ENCODE measurements around the gene RBM46.

RBM46 gene, protein sequence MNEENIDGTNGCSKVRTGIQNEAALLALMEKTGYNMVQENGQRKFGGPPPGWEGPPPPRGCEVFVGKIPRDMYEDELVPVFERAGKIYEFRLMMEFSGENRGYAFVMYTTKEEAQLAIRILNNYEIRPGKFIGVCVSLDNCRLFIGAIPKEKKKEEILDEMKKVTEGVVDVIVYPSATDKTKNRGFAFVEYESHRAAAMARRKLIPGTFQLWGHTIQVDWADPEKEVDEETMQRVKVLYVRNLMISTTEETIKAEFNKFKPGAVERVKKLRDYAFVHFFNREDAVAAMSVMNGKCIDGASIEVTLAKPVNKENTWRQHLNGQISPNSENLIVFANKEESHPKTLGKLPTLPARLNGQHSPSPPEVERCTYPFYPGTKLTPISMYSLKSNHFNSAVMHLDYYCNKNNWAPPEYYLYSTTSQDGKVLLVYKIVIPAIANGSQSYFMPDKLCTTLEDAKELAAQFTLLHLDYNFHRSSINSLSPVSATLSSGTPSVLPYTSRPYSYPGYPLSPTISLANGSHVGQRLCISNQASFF

DNA sequence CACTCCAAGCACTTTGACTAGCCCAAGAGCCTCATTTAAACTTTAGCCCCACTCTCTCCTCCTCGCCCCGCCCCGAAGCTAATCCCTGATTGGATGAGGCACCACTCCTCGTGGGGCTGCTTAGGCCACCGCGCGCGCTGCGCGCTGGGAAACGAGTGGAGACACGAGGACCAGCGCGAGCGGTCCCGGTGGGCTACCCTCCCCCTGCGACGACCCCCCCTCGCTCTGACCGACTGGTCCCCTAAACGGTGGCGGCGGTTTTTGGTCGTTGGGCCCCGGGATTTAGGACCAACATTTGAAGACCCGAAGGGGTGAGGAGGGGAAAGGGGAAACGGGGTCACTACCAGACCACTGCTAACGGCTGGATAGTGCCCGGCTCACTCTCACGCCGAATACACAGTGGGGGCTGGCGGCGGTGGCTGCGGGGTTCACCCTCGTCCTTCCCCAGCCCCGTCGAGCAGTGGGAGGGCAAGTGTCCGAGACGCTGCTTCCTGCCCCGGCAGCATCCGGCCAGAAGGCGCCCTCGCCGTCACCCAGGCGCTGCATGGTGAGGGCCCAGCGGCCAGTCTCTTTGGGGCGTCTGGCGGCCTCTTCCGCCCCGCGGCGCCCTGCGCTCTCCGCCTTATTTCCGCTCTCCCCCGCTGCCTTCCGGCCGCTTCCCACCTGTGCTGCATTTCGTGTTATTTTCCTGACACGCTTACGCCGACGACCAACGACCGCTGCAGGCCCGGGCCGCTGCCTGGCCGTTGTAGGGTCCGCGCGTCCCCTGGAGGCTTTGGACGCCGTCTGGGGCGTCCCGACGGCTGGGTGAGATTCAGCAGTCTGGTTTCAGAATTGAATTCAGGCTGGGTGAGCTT lies at the start of gene RBM46:
Gene RBM46 (plus strand): TSS at position 147 of the 857 bp plus-strand sequence. CDS start 15,481 bp downstream, outside the sequence.
- FAIRE-seq = no peak

GRCh38 chr4:154731756-154732155 lies 49.3 kb upstream of the RBM46 start:
- no peak for FAIRE-seq

DNA sequence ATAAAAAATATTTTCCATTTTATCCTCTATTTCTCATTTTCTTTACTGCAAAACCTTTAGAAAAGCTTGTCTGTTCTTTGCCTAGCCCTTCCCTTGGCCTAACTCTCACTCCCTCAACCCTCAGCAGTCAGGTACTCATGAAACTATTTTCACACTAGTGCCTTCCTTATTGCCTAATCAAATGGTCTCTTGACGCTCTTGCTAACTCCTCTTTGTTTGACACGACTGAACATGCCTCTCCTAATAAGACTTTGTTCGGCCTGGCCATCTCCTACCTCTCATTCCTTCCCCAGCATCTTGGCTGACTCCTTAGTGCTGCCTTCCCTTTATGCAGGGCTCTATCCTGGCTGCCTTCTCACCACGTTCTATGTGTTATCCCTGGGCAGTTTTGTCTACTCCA lies 48.4 kb upstream of the RBM46 start:
- FAIRE-seq = no peak

GRCh38 chr4:154736770-154737169 lies 44.3 kb upstream of the RBM46 start:
- no peak for FAIRE-seq

- FAIRE-seq = no peak
Measured at GRCh38 chr4:154738426-154738825, 42.6 kb upstream of the RBM46 start.

DNA sequence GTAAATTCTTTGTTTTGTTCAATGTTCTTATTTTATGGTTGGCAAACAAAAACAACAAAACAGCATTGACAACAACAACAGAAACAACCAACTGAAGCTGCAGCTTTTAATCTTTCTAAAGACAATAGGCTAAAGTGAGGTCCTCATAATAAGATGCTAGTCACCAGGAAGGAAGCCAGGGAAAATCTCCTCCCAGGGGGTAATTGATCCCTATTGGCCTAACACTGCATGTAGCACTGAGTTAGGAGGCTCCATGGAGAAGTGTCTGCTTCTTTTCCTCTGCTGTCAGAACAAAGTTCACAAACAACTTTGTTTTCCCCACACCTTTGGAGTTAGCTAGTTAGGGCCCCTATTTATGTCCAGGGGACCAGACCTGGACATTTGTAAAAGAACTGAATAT lies 42.0 kb upstream of the RBM46 start:
- FAIRE-seq = no peak

- no peak for FAIRE-seq
Measured at GRCh38 chr4:154740462-154740861, 40.6 kb upstream of the RBM46 start.

GRCh38 chr4:154741131-154741665 lies 39.9 kb upstream of the RBM46 start:
- no peak for FAIRE-seq

DNA sequence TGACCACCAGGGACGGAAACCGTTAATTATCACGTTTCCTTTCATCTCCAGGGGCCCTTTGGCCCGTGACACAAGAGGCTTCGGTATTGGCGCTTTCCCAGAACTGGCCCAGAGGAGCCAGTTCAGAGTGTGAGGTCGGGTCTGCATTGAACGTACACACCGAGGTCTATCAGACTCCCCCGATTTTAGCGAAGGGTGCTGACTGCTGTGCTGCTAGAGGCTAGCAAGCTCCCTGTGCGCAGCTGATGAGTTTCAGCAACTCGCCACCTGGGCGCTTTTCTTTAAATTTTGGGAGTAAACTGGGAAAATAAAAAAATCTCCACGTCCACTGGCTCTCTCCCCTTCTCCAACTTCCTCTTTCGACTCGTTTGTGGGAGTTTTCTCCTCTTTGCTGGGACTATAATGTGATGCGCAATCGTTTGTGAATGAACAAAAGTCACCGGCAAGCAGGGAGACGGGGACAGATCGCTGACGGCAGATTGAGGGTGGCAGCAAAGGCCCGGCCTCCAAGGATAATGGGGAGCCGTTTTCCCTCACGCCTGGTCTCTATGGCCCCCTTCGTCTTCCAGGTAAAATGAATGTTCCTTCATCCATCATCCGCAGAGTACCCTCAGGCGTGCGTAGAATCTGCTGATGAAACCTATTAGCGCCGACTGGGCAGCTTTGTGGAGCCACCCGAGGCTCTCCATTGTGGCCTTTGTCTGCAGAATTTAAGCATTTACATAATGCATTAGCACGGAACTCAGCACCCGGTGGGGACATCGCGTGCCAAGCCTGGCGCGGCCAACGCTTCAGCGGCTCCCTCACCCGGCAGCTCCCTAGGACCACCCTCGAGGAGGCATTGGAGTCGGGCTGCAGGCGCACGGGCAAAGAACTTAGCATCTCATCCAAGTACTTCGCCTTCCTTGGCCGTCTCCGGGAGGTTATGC lies 38.9 kb upstream of the RBM46 start:
- no peak for FAIRE-seq

DNA sequence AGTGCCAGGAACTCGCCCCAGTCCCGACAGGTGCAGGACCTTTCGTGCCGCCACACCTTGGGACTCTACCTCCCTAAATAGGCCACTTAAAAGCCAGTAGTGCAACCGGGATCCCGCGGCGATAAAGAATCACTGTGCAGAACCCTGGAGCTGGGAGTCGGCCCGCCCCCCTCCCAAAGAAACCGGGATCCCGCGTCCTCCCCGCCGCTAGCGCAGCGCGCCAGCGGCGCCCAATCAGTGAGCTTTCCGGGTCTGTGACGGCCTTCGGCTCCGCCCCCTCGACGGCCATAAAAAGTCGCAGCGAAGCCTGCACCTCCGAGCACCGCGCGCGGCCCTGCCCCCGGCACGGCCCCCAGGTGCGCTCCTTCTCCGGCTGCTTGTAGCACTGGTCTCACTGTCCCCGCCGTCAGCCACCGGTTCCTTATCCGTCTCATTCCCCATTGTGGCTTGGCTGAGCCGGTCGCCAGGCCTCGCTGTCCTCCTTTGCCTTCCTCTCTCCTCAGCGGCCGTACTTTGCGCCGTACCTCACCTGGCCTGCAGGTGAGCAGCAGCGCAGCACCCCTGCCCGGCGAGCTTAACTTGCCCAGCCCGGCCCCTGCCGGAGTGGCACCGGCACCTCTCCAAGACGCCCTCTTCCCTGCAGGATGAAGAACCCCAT lies 37.3 kb upstream of the RBM46 start, which contains the start of gene LRAT:
Gene LRAT (plus strand): TSS at position 318 of the 658 bp plus-strand sequence. CDS start 327 bp downstream, at position 645.
- no peak for FAIRE-seq

GRCh38 chr4:154744341-154744926 lies 36.6 kb upstream of the RBM46 start:
- FAIRE-seq = no peak

GRCh38 chr4:154757713-154758112 lies 23.4 kb upstream of the RBM46 start:
- no peak for FAIRE-seq

DNA sequence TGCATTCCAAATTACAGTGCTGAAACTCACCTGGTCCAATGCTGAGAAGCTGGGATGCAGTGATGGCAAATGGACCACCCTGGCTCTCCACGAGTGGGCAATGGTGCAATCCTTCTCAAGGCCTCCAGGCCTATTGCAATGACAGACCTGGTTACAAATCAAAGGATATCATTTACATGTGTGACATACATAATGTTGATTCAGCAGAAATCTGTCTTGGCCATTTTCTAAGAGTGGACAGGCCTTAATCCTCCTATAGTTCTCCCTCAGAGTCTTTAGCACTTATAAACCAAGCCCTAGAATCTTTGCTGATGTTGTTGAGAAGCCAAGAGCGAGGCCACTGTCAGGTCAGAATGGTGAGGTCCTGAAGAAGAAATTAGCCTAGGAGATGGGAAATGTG lies 20.2 kb upstream of the RBM46 start:
- no peak for FAIRE-seq

GRCh38 chr4:154778264-154778663 lies 2.8 kb upstream of the RBM46 start:
- no peak for FAIRE-seq

DNA sequence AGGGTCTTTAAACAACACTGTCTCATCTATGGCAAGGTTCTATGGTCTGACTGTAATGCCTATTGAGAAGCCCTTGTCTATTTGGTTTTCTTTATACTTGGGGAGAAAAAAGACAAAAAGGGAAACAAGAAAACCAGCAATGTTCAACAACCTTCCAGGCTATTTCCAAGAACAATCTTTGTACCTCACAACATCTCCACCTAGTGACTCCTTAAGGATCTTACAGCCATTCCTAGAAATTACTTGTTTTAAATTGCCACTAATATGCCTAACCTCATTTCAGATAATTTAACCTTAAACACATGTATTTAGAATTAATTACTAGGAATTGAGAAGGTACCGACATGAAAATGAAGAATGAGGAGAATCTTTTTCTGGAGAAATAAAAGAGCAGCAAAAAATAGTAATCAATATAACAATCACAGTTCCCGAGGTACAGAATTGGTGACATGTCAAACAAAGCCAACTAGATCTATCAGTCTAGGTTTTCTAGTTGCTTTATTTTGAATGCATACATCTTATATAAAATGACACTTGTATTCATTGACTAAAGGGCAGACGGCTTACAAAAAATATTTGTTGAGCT lies 1.6 kb upstream of the RBM46 start:
- peak; percentile 88 for FAIRE-seq

GRCh38 chr4:154781983-154782293 lies 866 bp downstream of the RBM46 start:
- FAIRE-seq = no peak

- peak; percentile 88 for FAIRE-seq
Measured at GRCh38 chr4:154807042-154807630, 26.1 kb downstream of the RBM46 start.

DNA sequence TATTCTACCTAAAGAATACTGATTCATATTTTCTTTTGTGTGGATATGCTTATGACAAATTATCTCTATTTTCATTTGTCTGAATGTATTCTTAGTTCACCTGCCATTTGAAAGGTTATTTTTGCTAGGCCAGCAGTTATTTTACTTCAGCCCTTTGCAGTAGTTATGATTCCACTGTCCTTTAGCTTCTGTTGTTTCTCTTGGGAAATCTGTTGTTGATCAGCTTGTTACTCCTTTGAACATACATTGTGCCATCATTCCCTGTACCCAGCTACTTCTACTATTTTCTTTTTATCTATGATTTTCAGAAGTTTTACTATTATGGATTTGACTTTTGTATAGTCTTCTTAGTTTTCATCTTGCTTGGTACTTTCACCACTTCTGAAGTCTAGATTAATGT lies 37.2 kb downstream of the RBM46 start:
- FAIRE-seq = no peak

GRCh38 chr4:154822775-154823174 lies 41.7 kb downstream of the RBM46 start:
- FAIRE-seq = no peak

DNA sequence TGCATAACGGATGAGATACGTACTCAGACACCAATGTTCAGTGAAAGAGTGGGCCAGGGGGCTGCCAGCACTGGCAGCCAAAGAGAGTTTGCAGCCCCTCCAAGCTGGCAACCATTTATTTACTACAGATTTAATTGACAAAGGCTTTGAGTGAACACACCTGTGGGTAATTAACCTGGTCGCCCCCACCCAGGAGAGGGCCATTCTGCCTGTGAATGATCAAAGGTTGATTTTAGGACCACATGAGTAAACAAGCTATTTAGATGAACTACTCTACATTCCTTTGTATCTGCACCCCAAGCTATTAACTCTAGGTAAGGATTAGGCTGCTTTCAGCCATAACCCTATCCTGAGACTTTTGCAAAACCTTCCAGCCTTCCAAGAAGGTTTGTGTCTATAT lies 55.0 kb downstream of the RBM46 start:
- no peak for FAIRE-seq

- FAIRE-seq = no peak
Measured at GRCh38 chr4:154836513-154836912, 55.4 kb downstream of the RBM46 start.
